HFF-Myc (cell line): ENCODE measurements around the gene MGAT5B.

Experiments
- DNase-seq: peaks from one replicate; pipeline ENCODE4 v3.0.0-alpha.2; 2011; ENCODE audit warnings: low read depth; ENCODE audit errors: extremely low read depth
- H3K4me3 ChIP-seq: replicated peaks from 2 replicates; pipeline ENCODE4 v1.5.1; 2011; ENCODE audit warnings: low read depth, mild to moderate bottlenecking, control low read depth, low read length
- CTCF ChIP-seq: IDR thresholded peaks from 2 replicates; pipeline ENCODE4 v1.5.1; 2012; ENCODE audit warnings: mild to moderate bottlenecking, low read depth, low read length, control low read depth; ENCODE audit errors: missing control alignments

The MGAT5B gene

GRCh38 chr17:76899414-76899813 lies 31.2 kb downstream of the MGAT5B start:
- DNase-seq = no peak
- TF ChIP-seq CTCF = no peak
- no peak overlapping the region for H3K4me3 ChIP-seq

GRCh38 chr17:76900723-76901122 lies 32.5 kb downstream of the MGAT5B start:
- no peak for DNase-seq
- TF ChIP-seq CTCF = no peak
- no peak overlapping the region for H3K4me3 ChIP-seq

GRCh38 chr17:76901542-76902197 lies 33.5 kb downstream of the MGAT5B start:
- DNase-seq = no peak
- TF ChIP-seq CTCF = no peak
- H3K4me3 ChIP-seq = no peak overlapping the region

GRCh38 chr17:76902476-76902875 lies 34.3 kb downstream of the MGAT5B start:
- TF ChIP-seq CTCF = no peak
- no peak for DNase-seq
- no peak overlapping the region for H3K4me3 ChIP-seq

GRCh38 chr17:76903631-76904030 lies 35.4 kb downstream of the MGAT5B start:
- DNase-seq = no peak
- H3K4me3 ChIP-seq = no peak overlapping the region
- TF ChIP-seq CTCF = no peak

GRCh38 chr17:76904116-76904515 lies 35.9 kb downstream of the MGAT5B start:
- H3K4me3 ChIP-seq = no peak overlapping the region
- TF ChIP-seq CTCF = no peak
- DNase-seq = no peak

- DNase-seq = no peak
- H3K4me3 ChIP-seq = no peak overlapping the region
- no peak for TF ChIP-seq CTCF
Observed at GRCh38 chr17:76905036-76905435, 36.8 kb downstream of the MGAT5B start.
